H9 (cell line): ENCODE measurements around the gene MOB4. TPM values are rescaled to one million over a fixed set of nuclear protein-coding genes. Genes with fewer than 3 reads are reported as not detected.

Source experiments
- DNase-seq: peaks from one replicate; pipeline ENCODE4 v3.0.0-alpha.2; 2017
- H2AFZ ChIP-seq: one replicate; pipeline ENCODE4 v1.6.1; 2013; ENCODE audit warnings: mild to moderate bottlenecking, low read length, control low read depth, moderate library complexity
- H2AK5ac ChIP-seq: 2 replicates; pipeline ENCODE4 v1.6.1; 2013; ENCODE audit warnings: low read length, control low read depth, mixed read lengths; ENCODE audit not compliant: insufficient read length
- H2BK120ac ChIP-seq: one replicate; pipeline ENCODE4 v1.6.1; 2013; ENCODE audit warnings: low read depth, mild to moderate bottlenecking, low read length, control low read depth, inconsistent platforms; ENCODE audit not compliant: poor library complexity, severe bottlenecking
- H2BK12ac ChIP-seq: 2 replicates; pipeline ENCODE4 v1.6.1; 2013; ENCODE audit warnings: low read length, control low read depth, mixed read lengths, low read depth; ENCODE audit not compliant: insufficient read length
- H2BK15ac ChIP-seq: 2 replicates; pipeline ENCODE4 v1.6.1; 2013; ENCODE audit warnings: low read depth, low read length, control low read depth
- H2BK20ac ChIP-seq: one replicate; pipeline ENCODE4 v1.6.1; 2013; ENCODE audit warnings: low read depth, mild to moderate bottlenecking, low read length, control low read depth, inconsistent platforms; ENCODE audit not compliant: poor library complexity, severe bottlenecking
- H2BK5ac ChIP-seq: 2 replicates; pipeline ENCODE4 v1.6.1; 2013; ENCODE audit warnings: low read length, control low read depth, mixed read lengths; ENCODE audit not compliant: insufficient read length
- H3K14ac ChIP-seq: 2 replicates; pipeline ENCODE4 v1.6.1; 2013; ENCODE audit warnings: low read length, control low read depth; ENCODE audit not compliant: insufficient read depth
- H3K18ac ChIP-seq: 2 replicates; pipeline ENCODE4 v1.6.1; 2013; ENCODE audit warnings: low read depth, mild to moderate bottlenecking, mixed read lengths, low read length, control low read depth; ENCODE audit not compliant: insufficient read length
- H3K23ac ChIP-seq: 2 replicates; pipeline ENCODE4 v1.6.1; 2013; ENCODE audit warnings: low read length, control low read depth, mixed read lengths, low read depth; ENCODE audit not compliant: insufficient read length
- H3K23me2 ChIP-seq: 2 replicates; pipeline ENCODE4 v1.6.1; 2013; ENCODE audit warnings: low read depth, mild to moderate bottlenecking, mixed read lengths, low read length, control low read depth; ENCODE audit not compliant: insufficient read length, poor library complexity, severe bottlenecking
- H3K27ac ChIP-seq: 2 replicates; pipeline ENCODE4 v1.5.1; 2013; ENCODE audit warnings: low read length, control low read depth, mixed read lengths, low read depth; ENCODE audit not compliant: insufficient read length
- H3K27me3 ChIP-seq: 2 replicates; pipeline ENCODE4 v1.6.1; 2013; ENCODE audit warnings: low read length, control low read depth, inconsistent platforms; ENCODE audit not compliant: insufficient read depth
- H3K4ac ChIP-seq: 2 replicates; pipeline ENCODE4 v1.6.1; 2013; ENCODE audit warnings: low read depth, mild to moderate bottlenecking, control low read depth, inconsistent platforms, low read length, moderate library complexity
- H3K4me1 ChIP-seq: 2 replicates; pipeline ENCODE4 v1.6.1; 2013; ENCODE audit warnings: low read length, control low read depth, inconsistent platforms; ENCODE audit not compliant: insufficient read depth
- H3K4me2 ChIP-seq: 2 replicates; pipeline ENCODE4 v1.6.1; 2013; ENCODE audit warnings: low read length, control low read depth, mixed read lengths; ENCODE audit not compliant: insufficient read length, insufficient read depth
- H3K56ac ChIP-seq: 2 replicates; pipeline ENCODE4 v1.6.1; 2013; ENCODE audit warnings: low read depth, mild to moderate bottlenecking, mixed read lengths, low read length, control low read depth; ENCODE audit not compliant: insufficient read length
- H3K79me1 ChIP-seq: 2 replicates; pipeline ENCODE4 v1.6.1; 2013; ENCODE audit warnings: low read depth, mild to moderate bottlenecking, moderate library complexity, low read length, control low read depth, inconsistent platforms; ENCODE audit not compliant: insufficient read depth, poor library complexity, severe bottlenecking
- H3K79me2 ChIP-seq: 2 replicates; pipeline ENCODE4 v1.6.1; 2013; ENCODE audit warnings: low read length, control low read depth, inconsistent platforms; ENCODE audit not compliant: insufficient read depth
- H3K9ac ChIP-seq: 2 replicates; pipeline ENCODE4 v1.6.1; 2013; ENCODE audit warnings: low read length, control low read depth, mixed read lengths; ENCODE audit not compliant: insufficient read length; ENCODE audit errors: extremely low read depth
- H3K9me3 ChIP-seq: one replicate; pipeline ENCODE4 v1.6.1; 2013; ENCODE audit warnings: low read depth, low read length, inconsistent platforms; ENCODE audit not compliant: control insufficient read depth
- H3T11ph ChIP-seq: one replicate; pipeline ENCODE4 v1.6.1; 2013; ENCODE audit warnings: mild to moderate bottlenecking, low read length, control low read depth, inconsistent platforms
- H4K20me1 ChIP-seq: one replicate; pipeline ENCODE4 v1.6.1; 2013; ENCODE audit not compliant: control insufficient read depth, insufficient read length, insufficient read depth
- H4K5ac ChIP-seq: 2 replicates; pipeline ENCODE4 v1.6.1; 2013; ENCODE audit warnings: low read depth, mild to moderate bottlenecking, mixed read lengths, low read length, control low read depth; ENCODE audit not compliant: insufficient read length
- H4K8ac ChIP-seq: replicated peaks from 2 replicates; pipeline ENCODE4 v1.6.1; 2013; ENCODE audit warnings: low read length, control low read depth, mixed read lengths, low read depth; ENCODE audit not compliant: insufficient read length
- H4K91ac ChIP-seq: 2 replicates; pipeline ENCODE4 v1.6.1; 2013; ENCODE audit warnings: low read depth, mild to moderate bottlenecking, moderate library complexity, mixed read lengths, low read length, control low read depth; ENCODE audit not compliant: insufficient read length
- H3K27ac Mint-ChIP-seq, 3 experiments: 2 replicates in 2 of 3; 3 replicates in 1 of 3; pipeline ENCODE4 v1.8.0; 2020 to 2021; ENCODE audit warnings: mixed read lengths in 3 of 3, mild to moderate bottlenecking in 1 of 3, moderate library complexity in 1 of 3
- H3K27me3 Mint-ChIP-seq: 2 replicates; pipeline ENCODE4 v1.8.0; 2021; ENCODE audit warnings: low read depth, mild to moderate bottlenecking, moderate library complexity, mixed read lengths
- H3K36me3 Mint-ChIP-seq, 3 experiments: 2 replicates in 2 of 3; 3 replicates in 1 of 3; pipeline ENCODE4 v1.8.0; 2020 to 2021; ENCODE audit warnings: low read depth in 3 of 3, mixed read lengths in 3 of 3; ENCODE audit not compliant: insufficient read depth in 1 of 3
- H3K4me1 Mint-ChIP-seq, 2 experiments: 2 replicates each; pipeline ENCODE4 v1.8.0; 2020; ENCODE audit warnings: mixed read lengths in 2 of 2
- H3K4me3 Mint-ChIP-seq, 2 experiments: 2 replicates in 1 of 2; 3 replicates in 1 of 2; pipeline ENCODE4 v1.8.0; 2020 to 2021; ENCODE audit warnings: mild to moderate bottlenecking in 2 of 2, mixed read lengths in 2 of 2, moderate library complexity in 1 of 2
- H3K9me3 Mint-ChIP-seq, 2 experiments: 2 replicates in 1 of 2; 3 replicates in 1 of 2; pipeline ENCODE4 v1.8.0; 2020; ENCODE audit warnings: mild to moderate bottlenecking in 2 of 2, mixed read lengths in 2 of 2, moderate library complexity in 1 of 2
- CTCF ChIP-seq: fragments of 200-600 bp; sonication (generic); conservative IDR thresholded peaks from 3 replicates; pipeline ENCODE4 v1.8.0; 2021; ENCODE audit warnings: antibody characterized with exemption, mild to moderate bottlenecking
- WGBS: extraction: QIAGEN DNeasy Blood & Tissue Kit; methylation state at CpG from one replicate; pipeline ENCODE4 v1.1.7; 2013; ENCODE audit warnings: missing lambda C conversion rate, low lambda C conversion rate, mixed read lengths; ENCODE audit not compliant: insufficient read length; ENCODE audit errors: extremely low coverage; 5-methylcytosine and 5-hydroxymethylcytosine counted together
- total RNA-seq: library from RNA; stranded (reverse); gene quantifications from 2 replicates; pipeline ENCODE4 v1.2.1, GENCODE V29; 2021

Gene MOB4
- total RNA-seq, 1 experiment from 2014 or later, result 57.6 TPM

GRCh38 chr2:197543206-197543605 is 27.3 kb downstream of the MOB4 start:
- Mint-ChIP-seq H3K4me3 (no peak overlapping the region), H3K9me3 (no peaks in the 10 kb centered on the region)

More at GRCh38 chr2:197543206-197543605, 27.3 kb downstream of the MOB4 start:
- no peak overlapping the region for H3K23ac ChIP-seq
- H3K4me1 ChIP-seq, result no peaks in the 10 kb centered on the region; the same call in 1 of the 2 replicates
- H3K4ac ChIP-seq, result no peak overlapping the region
- H3K79me2 ChIP-seq, result no peaks in the 10 kb centered on the region
- H3K18ac ChIP-seq, result no peak overlapping the region
- peak overlapping the region in 2 of 3 experiments; percentile 2 to 33; a peak in 2 of 7 replicates for H3K27ac Mint-ChIP-seq
- DNase-seq, result no peak
- H3K9ac ChIP-seq, result no peak overlapping the region
- no peaks in the 10 kb centered on the region for H3K27me3 ChIP-seq
- peaks cover 5 to 7% of the 10 kb centered on the region in 2 experiments for H3K4me1 Mint-ChIP-seq
- H2BK15ac ChIP-seq, result no peak overlapping the region
- WGBS, result no CpG with 5 or more reads among the region's 3 CpGs
- no peak overlapping the region for H3K4me2 ChIP-seq
- no peaks in the 10 kb centered on the region for H3K9me3 ChIP-seq
- peaks cover 29 to 70% (median 54%) of the 10 kb centered on the region in 3 experiments for H3K36me3 Mint-ChIP-seq
- no peak overlapping the region for H4K5ac ChIP-seq
- TF ChIP-seq CTCF, result no peak
- no peaks in the 10 kb centered on the region for H4K20me1 ChIP-seq
- no peak overlapping the region for H2BK20ac ChIP-seq
- no peaks in the 10 kb centered on the region for H3K23me2 ChIP-seq
- no peak overlapping the region for H2AK5ac ChIP-seq
- H3K27ac ChIP-seq, result no peak overlapping the region
- H2AFZ ChIP-seq, result no peak overlapping the region
- no peak overlapping the region for H2BK5ac ChIP-seq
- no peak overlapping the region for H2BK12ac ChIP-seq
- no peak overlapping the region for H3T11ph ChIP-seq
- no peak overlapping the region for H3K56ac ChIP-seq
- H2BK120ac ChIP-seq, result no peak overlapping the region
- H4K8ac ChIP-seq, result no peak overlapping the region
- no peak overlapping the region for H3K14ac ChIP-seq
- no peaks in the 10 kb centered on the region for H3K27me3 Mint-ChIP-seq
- peaks cover 3% of the 10 kb centered on the region for H3K79me1 ChIP-seq
- H4K91ac ChIP-seq, result no peak overlapping the region
